RCC 7860 (cell line): ENCODE results near the gene COLEC12.
A peak's percentile ranks its signal among the peaks of the same experiment; 100 is the strongest.

ENCODE experiments used
- DNase-seq: peaks from one replicate; pipeline ENCODE4 v3.0.0-alpha.2; 2015; ENCODE audit warnings: low spot score
- FAIRE-seq: peaks from 2 replicates; lab custom pipeline; 2012; peaks lifted over from hg19 to GRCh38; lab: Jason Lieb, UNC

COLEC12 gene

GRCh38 chr18:392928-393573 lies 107.5 kb downstream of the COLEC12 start:
- no peak for DNase-seq
- no peak for FAIRE-seq

GRCh38 chr18:390741-391478 lies 109.6 kb downstream of the COLEC12 start:
- FAIRE-seq = no peak
- DNase-seq = no peak

DNA sequence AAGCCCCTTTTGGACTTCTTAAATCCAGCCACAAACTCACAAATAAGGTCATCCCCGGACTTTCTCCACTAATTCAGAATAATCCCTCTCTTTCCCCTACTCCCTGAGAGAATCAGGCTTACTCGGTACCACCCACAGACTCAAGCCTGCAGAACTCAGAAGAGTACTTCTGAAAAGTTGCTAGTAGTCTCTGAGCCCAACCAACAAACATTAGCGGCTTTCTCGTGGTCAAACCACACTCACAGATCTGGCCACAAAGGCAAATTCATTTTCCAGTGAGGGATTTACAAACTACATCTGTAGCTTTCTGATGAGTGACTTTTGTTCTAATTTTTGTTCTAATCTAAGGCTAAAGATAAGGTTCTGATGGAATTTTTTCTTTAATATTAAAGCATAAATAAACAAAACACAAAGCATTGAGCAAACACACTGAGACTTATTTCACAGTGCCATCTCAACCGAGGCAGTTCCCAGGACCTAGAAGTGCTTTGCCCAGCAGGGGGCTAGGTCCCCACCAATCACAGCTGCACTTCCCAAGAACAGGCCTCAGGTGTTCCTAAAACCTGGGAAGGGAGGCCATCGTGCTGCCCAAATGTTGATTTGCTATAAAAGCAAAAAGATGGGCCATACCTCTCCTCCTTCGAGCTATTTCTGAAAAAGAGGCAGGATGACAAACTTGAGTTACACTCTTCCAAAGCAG lies 110.7 kb downstream of the COLEC12 start:
- DNase-seq = no peak
- no peak for FAIRE-seq

- no peak for FAIRE-seq
- no peak for DNase-seq
These were observed 112.3 kb downstream of the COLEC12 start for GRCh38 chr18:388200-388599.

DNA sequence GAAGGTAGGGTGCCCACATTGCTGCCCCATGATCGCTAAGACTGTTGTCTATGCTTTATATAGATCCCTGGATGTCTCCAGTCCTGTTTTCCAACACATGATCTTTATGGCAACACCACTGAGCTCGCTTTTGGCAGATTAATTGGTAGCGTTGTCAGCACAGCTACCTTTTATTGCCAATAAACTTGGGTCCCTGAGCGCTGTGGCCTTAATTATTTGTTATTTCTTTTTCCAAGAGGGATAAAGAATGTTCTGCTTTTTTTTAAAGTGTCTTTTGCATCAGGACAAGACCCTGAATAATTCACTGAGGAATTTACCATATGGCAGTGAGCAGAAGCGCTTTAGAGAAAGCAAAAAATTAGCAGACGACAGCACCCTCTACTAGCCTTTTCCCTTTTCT lies 113.5 kb downstream of the COLEC12 start:
- FAIRE-seq = no peak

DNA sequence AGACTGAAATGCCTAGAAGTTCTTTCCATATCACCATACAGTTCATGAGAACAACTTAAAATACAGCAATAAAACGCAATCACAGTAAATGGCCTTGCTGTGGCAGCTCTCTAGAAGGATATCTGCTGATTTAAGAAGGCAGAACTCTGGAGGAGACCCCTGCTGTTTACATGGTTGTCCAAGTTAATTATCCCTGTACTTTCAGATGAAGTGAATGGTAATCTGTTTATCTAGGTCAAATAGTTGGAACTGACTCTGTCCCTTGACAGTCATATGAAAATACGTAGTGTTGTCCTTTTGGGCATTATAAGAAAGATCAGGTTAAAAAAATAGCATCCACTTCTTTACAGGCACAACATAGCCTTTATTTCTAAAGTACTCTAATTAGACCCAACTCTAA lies 115.6 kb downstream of the COLEC12 start:
- no peak for FAIRE-seq
- DNase-seq = no peak

More for the DNA sequence above, 113.5 kb downstream of the COLEC12 start:
- DNase-seq = no peak

DNA sequence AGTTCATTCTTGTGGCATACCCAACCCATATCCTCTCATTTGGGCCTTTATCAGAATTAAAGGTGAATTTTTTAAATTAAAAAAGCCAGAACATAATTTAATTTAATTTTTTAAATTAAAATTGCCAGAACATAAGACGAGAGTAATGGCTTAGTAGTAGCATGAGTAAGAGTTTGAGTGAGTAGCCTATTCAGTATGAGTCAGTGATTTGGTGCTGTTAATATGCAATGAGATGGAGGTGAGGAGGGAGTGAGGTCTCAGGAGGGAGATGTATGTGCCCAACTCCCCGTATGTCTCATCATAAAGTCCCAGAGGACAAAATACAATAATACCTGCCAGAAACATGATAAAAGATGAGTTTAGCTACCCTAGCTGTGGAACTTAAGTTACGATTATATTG lies 117.4 kb downstream of the COLEC12 start:
- FAIRE-seq = no peak
- peak; percentile 25 for DNase-seq

DNA sequence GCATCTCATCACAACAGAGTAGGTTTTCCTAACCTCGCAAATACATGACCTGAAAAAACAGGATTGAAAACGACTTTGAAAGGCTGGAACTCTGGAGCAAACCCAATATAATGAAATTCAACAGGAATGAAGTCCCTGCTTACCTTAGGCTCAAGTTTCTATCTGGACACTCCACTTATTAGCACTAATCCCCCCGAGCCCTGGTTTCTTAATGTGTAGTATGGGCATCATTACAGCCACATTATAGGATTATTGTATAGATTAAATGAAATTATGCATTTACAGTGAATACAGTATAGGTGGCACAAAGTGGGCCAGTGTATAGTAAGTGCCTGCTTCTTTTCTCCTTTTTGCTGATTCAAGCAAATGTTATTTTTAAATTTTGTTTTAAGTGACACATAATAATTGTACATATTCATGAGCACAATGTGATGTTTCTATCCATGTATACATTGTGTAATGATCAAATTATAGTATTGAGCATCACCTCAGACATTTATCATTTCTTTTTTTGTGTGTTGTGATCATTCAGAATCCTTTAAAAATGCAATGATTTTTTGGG lies 118.0 kb downstream of the COLEC12 start:
- no peak for DNase-seq

DNA sequence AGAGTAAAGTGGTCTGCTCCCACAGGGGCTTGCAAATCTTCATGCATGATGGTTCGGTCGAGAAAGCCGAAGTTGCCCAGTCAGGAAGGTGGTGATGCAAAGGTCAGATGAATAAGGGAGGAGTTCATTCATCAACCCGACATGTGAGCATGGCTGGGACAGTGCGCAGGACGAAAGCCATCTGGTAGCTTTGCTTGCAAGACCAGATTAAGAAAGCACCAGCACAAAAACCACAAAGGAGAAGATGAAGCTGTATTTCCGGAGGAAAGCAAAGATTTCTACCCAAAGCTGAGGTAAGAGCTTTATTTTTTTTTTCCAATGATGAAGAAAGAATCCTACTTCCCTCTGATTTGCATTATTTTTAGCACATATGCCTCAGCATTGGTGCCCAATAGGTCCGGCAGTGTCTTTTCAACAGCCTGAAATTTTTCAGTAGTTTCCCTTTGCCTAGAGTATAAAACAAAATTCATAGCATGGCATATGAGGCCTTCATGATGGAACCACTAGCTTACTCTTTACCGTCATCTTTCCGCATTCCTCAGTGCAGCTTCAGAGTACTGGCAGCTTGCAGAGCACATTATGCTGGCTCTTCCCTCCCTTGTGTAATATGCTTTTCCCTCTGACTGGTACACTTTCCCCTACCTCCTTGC lies 120.7 kb downstream of the COLEC12 start:
- no peak for FAIRE-seq
- no peak for DNase-seq

More for the DNA sequence above, 118.0 kb downstream of the COLEC12 start:
- FAIRE-seq = no peak

GRCh38 chr18:378079-378478 lies 122.4 kb downstream of the COLEC12 start:
- DNase-seq = no peak
- FAIRE-seq = no peak

- no peak for DNase-seq
- FAIRE-seq = no peak
These were observed 123.4 kb downstream of the COLEC12 start for GRCh38 chr18:377088-377487.

GRCh38 chr18:376311-376710 lies 124.2 kb downstream of the COLEC12 start:
- FAIRE-seq (no peak), DNase-seq (no peak)

GRCh38 chr18:374721-375168 lies 125.8 kb downstream of the COLEC12 start:
- FAIRE-seq = no peak
- DNase-seq = no peak

DNA sequence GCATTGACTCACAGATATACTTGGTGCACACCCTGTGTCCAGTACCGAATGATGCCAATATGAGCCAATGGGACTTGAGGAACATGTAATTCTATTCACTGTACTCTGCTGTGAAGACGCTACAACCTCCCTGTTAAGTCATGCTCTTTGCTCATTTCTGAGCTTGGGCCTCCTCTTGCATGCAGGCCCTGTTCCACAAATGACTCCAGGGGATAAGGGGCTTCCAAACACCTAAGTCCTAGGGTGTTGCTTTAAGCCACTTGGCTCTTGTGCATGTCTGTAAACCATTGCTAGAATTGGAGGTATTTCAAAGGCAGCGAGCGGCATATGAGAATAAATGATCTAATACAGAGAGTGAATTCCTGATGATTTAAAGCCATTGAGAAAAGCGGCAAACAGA lies 126.7 kb downstream of the COLEC12 start:
- DNase-seq (no peak), FAIRE-seq (no peak)

GRCh38 chr18:371609-371982 lies 128.9 kb downstream of the COLEC12 start:
- no peak for DNase-seq
- FAIRE-seq = no peak

- FAIRE-seq (no peak), DNase-seq (no peak)
These were observed 129.5 kb downstream of the COLEC12 start for GRCh38 chr18:370751-371608.

DNA sequence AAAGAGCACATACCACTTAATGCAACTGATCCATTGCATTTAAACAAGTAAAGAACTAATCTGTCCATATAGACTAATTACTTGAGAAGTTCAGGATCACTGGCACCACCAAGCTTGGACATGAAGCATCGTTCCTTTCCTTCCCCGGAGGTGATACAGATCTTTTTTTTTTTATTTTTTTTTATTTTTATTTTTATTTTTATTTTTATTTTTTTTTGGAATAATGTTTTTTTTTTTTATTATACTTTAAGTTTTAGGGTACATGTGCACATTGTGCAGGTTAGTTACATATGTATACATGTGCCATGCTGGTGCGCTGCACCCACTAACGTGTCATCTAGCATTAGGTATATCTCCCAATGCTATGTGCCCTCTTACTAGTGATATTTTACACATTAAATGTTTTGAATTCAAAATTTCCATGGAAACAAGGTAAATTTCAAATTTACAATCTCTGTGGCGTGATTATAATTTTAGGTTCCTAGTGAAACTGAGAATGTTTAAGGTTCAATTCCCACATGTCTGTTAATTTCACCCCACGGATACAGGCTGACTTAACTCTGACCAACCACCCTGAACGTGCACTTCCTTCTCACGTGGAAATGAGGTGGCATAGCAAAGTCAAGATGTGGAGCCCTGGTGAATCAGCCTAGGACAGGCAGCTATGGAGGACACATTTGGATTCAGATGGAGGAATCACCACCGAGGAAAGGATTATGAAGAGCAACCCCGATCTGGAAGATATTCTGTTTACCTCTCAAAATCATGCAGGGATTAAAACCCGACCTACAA lies 131.1 kb downstream of the COLEC12 start:
- FAIRE-seq (no peak), DNase-seq (peak; percentile 32)

DNA sequence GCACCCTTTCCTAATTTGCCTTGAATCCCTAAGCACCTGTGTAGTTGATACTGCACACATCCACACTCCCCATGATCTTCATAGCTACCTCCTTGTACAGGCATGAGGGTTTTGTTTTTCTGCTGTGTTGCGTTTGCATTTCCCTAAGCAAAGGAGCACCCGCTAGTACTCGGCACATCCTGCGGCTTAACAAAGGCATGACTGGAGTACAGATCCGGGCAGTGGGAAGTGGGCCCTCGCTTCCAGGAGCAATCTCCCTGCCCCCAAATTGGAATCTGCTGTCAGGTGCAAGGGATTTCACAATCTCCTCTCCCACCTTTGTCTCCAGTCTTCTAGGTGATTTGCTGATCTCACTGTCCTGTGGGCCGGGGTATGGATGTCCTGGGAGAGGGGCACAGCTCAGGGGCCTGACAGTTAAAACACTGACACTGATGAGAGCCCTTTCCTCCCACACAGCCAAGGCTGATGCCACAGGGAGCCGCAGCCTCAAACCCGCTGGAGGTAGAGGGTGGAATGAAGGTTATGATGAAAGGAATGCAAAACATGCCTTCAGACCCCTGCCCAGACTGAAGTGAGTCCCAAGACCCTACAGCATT lies 133.9 kb downstream of the COLEC12 start:
- FAIRE-seq (no peak), DNase-seq (no peak)

- FAIRE-seq (no peak), DNase-seq (no peak)
These were observed 134.8 kb downstream of the COLEC12 start for GRCh38 chr18:365651-366050.
